GM19240 (cell line): ENCODE measurements around the gene CLEC16A.

ENCODE experiments used
- DNase-seq: peaks from one replicate; pipeline ENCODE4 v3.0.0; 2011; ENCODE audit warnings: low spot score; ENCODE audit not compliant: insufficient read length

Gene CLEC16A

GRCh38 chr16:11060842-11061241, 116.5 kb downstream of the CLEC16A start:
- DNase-seq, result no peak

- DNase-seq, result no peak
These were observed 117.4 kb downstream of the CLEC16A start for GRCh38 chr16:11061629-11062270.

GRCh38 chr16:11063448-11064201, 119.3 kb downstream of the CLEC16A start:
- DNase-seq, result no peak

- no peak for DNase-seq
These were observed 119.8 kb downstream of the CLEC16A start for GRCh38 chr16:11064202-11064540.

- no peak for DNase-seq
These were observed 120.5 kb downstream of the CLEC16A start for GRCh38 chr16:11064851-11065250.

GRCh38 chr16:11066261-11066870, 122.0 kb downstream of the CLEC16A start:
- no peak for DNase-seq

- DNase-seq, result no peak
These were observed 122.9 kb downstream of the CLEC16A start for GRCh38 chr16:11067266-11067665.

- no peak for DNase-seq
These were observed 123.4 kb downstream of the CLEC16A start for GRCh38 chr16:11067697-11068141.

GRCh38 chr16:11071829-11072228, 127.5 kb downstream of the CLEC16A start:
- no peak for DNase-seq

GRCh38 chr16:11072420-11073153, 128.2 kb downstream of the CLEC16A start:
- DNase-seq, result no peak

- no peak for DNase-seq
These were observed 129.1 kb downstream of the CLEC16A start for GRCh38 chr16:11073407-11073999.

GRCh38 chr16:11074131-11074530, 129.8 kb downstream of the CLEC16A start:
- no peak for DNase-seq

GRCh38 chr16:11075163-11075562, 130.8 kb downstream of the CLEC16A start:
- DNase-seq, result no peak

GRCh38 chr16:11076259-11077018, 132.1 kb downstream of the CLEC16A start:
- DNase-seq, result peak; percentile 77

GRCh38 chr16:11078812-11079459, 134.6 kb downstream of the CLEC16A start:
- no peak for DNase-seq

GRCh38 chr16:11079652-11080187, 135.4 kb downstream of the CLEC16A start:
- DNase-seq, result no peak

GRCh38 chr16:11080327-11080967, 136.1 kb downstream of the CLEC16A start:
- DNase-seq, result no peak

GRCh38 chr16:11080999-11081630, 136.8 kb downstream of the CLEC16A start:
- DNase-seq, result no peak
